8988T (cell line): Measurements from ENCODE around the gene IL17RA.
"Not testable (repeated sequence)": the region's sequence is repeated elsewhere in the genome, so short reads cannot be mapped to it uniquely, and the experiment has no call there.

Experiments used
- DNase-seq: peaks from one replicate; pipeline ENCODE4 v3.0.0; 2011

Gene IL17RA, protein sequence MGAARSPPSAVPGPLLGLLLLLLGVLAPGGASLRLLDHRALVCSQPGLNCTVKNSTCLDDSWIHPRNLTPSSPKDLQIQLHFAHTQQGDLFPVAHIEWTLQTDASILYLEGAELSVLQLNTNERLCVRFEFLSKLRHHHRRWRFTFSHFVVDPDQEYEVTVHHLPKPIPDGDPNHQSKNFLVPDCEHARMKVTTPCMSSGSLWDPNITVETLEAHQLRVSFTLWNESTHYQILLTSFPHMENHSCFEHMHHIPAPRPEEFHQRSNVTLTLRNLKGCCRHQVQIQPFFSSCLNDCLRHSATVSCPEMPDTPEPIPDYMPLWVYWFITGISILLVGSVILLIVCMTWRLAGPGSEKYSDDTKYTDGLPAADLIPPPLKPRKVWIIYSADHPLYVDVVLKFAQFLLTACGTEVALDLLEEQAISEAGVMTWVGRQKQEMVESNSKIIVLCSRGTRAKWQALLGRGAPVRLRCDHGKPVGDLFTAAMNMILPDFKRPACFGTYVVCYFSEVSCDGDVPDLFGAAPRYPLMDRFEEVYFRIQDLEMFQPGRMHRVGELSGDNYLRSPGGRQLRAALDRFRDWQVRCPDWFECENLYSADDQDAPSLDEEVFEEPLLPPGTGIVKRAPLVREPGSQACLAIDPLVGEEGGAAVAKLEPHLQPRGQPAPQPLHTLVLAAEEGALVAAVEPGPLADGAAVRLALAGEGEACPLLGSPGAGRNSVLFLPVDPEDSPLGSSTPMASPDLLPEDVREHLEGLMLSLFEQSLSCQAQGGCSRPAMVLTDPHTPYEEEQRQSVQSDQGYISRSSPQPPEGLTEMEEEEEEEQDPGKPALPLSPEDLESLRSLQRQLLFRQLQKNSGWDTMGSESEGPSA

DNA sequence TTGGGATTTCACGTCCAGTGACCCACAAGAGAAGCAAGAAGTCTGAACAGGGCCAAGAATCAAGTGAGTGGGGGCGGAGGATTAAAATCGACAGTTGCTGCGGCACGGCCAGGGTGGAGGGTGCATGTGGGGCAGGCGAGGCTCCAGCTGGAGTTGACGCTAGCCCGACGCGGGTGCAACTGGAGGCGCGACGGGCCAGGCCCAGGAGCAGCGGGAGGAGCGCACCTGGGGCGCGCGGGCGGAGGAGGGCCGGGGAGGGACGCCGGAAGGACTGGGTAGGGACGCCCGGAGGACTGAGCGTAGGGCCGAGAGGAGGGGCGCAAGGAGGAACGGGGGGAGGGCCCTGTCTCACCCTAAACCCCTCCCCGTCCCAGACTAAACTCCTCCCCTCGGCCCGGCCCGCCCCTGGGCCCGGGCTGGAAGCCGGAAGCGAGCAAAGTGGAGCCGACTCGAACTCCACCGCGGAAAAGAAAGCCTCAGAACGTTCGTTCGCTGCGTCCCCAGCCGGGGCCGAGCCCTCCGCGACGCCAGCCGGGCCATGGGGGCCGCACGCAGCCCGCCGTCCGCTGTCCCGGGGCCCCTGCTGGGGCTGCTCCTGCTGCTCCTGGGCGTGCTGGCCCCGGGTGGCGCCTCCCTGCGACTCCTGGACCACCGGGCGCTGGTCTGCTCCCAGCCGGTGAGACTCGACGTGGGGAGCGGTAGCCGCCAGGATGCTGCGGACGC, at the start of gene IL17RA:
Gene IL17RA, plus strand, starts transcription at position 447 of the 723 bp plus-strand sequence. Its CDS starts 92 bp downstream, at position 539.
- peak; percentile 49 for DNase-seq

GRCh38 chr22:17035246-17035645, 49.6 kb upstream of the IL17RA start:
- no peak for DNase-seq

GRCh38 chr22:17035976-17036841, 48.6 kb upstream of the IL17RA start:
- not testable (repeated sequence) for DNase-seq

GRCh38 chr22:17036842-17037711, 47.7 kb upstream of the IL17RA start:
- DNase-seq = not testable (repeated sequence)

DNA sequence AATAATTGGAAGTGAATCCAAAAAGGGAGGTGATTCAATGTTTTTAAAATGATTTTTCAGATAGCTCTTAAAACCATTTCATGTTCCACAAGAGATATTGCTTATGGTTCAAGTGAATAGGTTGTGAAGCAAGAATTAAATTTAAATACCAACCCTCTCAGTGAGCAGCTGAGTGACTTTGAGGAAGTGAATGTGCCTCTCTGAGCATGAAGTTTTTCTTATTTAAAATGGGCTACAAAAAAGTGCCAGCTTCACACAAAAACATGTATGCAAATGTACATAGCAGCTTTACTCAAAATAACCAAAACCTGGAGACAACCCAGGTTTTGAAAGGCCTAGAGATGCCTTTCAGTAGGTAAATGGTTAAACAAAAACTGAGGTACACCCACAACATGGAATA, 41.3 kb upstream of the IL17RA start:
- DNase-seq = no peak

GRCh38 chr22:17046566-17047348, 38.0 kb upstream of the IL17RA start:
- DNase-seq = no peak

GRCh38 chr22:17047656-17048055, 37.1 kb upstream of the IL17RA start:
- no peak for DNase-seq

DNA sequence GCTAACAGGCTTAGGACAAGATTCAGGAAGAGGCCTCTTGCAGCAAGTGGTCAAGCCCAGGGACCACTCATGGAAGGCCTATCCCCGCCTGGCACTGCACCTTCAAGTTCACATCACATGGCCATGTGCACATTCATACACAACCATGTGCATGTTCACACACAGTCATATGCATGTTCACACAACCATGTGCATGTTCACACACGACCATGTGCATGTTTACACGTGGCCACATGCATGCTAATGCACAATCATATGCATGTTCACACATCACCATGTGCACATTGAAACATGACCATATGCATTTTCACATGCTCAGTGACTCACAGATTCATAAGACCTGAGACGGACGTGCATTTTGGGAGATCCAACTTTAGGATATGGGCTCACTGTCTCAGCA, 28.7 kb upstream of the IL17RA start:
- DNase-seq = no peak

DNA sequence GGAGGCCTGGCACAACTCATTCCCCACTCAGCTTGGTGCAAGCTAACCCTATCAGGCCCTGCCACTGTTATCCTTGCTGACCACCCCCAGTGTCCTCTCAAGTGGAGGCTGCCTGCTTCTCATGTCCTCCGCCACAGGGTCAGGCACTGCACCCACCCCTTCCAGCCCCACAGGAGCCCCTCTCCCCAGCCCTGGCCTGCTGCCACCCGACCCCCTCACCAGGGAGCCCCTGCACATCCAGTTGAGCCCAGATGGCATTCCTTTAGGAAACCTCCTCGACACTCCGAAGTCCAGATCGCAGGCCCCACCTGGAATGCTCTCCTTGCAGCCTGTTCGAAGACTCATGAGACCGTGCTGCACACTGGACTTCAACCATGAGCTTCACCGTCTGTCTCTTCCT, 28.0 kb upstream of the IL17RA start:
- no peak for DNase-seq

DNA sequence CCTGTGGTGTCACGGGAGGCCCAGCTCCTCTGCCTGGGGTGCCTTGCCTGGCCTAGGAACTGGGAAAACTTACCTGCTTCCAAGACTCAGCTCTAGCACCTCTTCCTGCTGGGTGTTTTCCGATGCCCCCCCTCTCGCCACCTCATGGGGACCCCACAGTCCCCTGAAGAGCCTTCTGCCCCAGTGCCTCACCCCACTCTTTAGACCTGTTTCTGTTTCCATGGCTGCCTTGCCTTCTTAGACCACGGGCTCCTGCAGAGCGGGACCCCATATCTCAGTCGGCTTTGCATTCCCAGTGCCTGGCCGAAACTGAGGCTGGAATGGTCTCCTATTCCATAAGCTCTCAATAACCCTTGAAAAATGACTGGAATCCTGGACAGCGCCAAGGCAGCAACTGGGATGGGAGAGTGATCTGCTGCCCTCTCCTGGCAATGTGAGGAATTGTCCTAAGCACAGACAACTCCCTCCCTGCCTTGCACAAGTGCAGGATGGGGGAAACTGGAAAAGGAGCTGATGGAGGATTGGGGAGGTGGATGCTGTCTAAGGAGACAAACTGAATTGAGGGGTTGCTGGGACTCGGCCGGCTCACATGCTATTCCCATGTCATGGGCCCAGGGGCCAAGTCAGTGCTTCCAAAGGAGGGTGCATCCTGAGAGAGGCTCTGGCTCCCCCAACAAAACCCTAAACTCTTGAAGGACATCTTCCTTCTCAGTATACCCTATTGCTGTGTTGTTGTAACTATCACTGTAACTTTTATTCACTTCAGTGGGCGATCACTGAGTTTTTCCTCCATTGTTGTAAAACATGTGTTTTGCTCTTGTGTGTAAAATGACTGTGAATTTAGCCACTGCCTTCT, 26.6 kb upstream of the IL17RA start:
- DNase-seq = peak; percentile 31

- no peak for DNase-seq
These were observed 24.7 kb upstream of the IL17RA start for GRCh38 chr22:17060126-17060525.

GRCh38 chr22:17063411-17064106, 21.2 kb upstream of the IL17RA start:
- DNase-seq = no peak

DNA sequence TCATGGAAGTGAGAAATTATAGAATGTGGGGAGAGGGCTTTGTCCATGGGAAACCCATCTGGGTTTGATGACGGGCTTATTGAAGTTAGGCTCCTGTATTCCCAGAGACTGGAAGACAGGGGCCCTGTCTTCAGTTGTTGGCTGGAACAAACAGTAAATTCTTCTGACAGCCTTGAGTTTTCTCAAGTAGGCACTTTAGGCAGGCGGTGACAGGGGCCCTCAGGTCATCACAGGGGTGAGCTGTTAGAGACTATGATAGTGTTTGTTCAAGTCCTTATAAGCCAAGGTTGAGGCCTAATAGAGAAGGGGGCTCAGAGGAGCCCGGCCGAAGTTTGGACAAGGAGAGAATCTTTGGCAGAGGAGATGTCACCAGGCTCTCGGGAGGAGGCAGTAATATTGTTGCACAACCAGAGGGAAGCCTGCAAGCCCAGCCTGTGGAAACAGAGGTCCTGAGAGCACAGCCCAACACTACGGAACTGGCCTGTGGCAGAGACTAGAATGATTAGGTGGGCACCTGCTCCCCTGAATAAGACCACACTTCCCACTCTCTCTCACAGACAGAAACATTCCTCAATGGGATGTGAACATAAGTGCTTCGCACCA, 20.2 kb upstream of the IL17RA start:
- no peak for DNase-seq

DNA sequence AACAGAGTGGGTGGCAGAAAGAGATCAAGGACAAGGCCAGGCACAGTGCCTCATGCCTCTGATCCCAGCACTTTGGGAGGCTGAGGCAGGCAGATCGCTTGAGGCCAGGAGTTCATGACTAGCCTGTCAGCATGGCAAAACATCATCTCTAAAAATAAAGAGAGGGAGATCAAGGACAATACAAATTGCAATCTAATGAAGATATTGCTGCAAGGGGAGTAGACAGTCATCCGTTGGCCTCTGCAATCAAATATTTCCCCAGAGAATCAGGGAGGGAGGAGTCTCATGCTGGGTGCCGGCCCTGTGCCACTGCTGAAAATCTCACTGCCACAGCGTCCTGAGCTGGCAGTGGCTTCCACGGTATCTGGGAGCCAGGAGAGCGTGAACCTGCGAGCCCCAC, 19.4 kb upstream of the IL17RA start:
- DNase-seq = no peak

DNA sequence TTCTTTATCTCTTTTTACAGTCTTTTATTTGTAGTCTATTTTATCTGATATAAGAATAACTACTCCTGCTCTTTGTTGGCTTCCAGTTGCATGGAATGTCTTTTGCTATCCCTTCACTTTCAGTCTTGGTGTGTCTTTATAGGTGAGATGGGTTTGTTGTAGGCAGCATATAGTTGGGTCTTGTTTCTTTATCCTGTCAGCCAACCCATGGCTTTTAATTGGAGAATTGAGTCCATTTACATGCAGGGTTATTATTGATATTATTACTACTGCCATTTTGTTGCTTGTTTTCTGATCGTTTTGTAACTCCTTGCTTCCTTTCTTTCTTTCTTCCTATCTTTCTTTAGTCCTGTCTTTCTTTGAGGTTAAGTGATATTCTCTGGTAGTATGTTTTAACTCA, 11.9 kb upstream of the IL17RA start:
- DNase-seq = no peak

DNA sequence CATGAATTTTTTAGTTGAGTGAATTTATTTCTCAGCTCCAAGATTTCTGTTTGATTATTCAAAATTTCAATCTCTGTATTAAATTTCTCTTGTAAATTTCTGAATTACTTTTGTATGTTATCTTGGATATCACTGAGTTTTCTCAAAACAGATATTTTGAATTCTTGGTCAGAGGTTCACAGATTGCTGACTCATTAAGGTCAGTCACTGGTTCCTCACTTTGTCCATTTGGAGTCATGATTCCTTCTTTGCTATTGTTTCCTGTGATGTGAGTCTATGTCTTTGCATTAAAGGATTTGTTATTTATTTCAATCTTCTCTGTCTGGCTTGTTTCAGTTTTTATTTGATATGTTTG, 10.2 kb upstream of the IL17RA start:
- no peak for DNase-seq

GRCh38 chr22:17077255-17077654, 7.5 kb upstream of the IL17RA start:
- no peak for DNase-seq

- DNase-seq = no peak
These were observed 5.2 kb upstream of the IL17RA start for GRCh38 chr22:17079572-17079971.
